Testis (tissue), 2 donors: ENCODE data around the gene RCL1.

Source experiments
- POLR2A ChIP-seq: fragments of 450-650 bp; IDR thresholded peaks from one replicate; pipeline ENCODE4 v1.6.1; 2017; ENCODE audit warnings: antibody characterized with exemption, mild to moderate bottlenecking, moderate library complexity
- TF ChIP-seq, protein P1 (sequence below), 3 experiments: fragments of 450-650 bp in 2 of 3; fragments of 200-600 bp in 1 of 3; sonication (generic) in 1 of 3; IDR thresholded peaks; one replicate each; pipeline ENCODE4 v1.5.1; 2016 to 2019; ENCODE audit warnings: antibody characterized with exemption in 3 of 3, mild to moderate bottlenecking in 2 of 3, moderate library complexity in 1 of 3

- TF ChIP-seq, protein P1, sequence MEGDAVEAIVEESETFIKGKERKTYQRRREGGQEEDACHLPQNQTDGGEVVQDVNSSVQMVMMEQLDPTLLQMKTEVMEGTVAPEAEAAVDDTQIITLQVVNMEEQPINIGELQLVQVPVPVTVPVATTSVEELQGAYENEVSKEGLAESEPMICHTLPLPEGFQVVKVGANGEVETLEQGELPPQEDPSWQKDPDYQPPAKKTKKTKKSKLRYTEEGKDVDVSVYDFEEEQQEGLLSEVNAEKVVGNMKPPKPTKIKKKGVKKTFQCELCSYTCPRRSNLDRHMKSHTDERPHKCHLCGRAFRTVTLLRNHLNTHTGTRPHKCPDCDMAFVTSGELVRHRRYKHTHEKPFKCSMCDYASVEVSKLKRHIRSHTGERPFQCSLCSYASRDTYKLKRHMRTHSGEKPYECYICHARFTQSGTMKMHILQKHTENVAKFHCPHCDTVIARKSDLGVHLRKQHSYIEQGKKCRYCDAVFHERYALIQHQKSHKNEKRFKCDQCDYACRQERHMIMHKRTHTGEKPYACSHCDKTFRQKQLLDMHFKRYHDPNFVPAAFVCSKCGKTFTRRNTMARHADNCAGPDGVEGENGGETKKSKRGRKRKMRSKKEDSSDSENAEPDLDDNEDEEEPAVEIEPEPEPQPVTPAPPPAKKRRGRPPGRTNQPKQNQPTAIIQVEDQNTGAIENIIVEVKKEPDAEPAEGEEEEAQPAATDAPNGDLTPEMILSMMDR (IDR thresholded peaks at IDR 0.05), result no peak
- TF ChIP-seq POLR2A, result no peak
Observed at GRCh38 chr9:4860383-4860782, 67.6 kb downstream of the RCL1 start.
